MM.1S (cell line): ENCODE measurements around the gene BRD4.

ENCODE experiments used
- DNase-seq: peaks from one replicate; pipeline ENCODE4 v3.0.0-alpha.2; 2015
- H2AFZ ChIP-seq: fragments of 300-600 bp; sonication (generic); 2 replicates; pipeline ENCODE4 v1.6.0; 2016; ENCODE audit warnings: antibody characterized with exemption, low read length
- H3F3A ChIP-seq: fragments of 300-600 bp; sonication (generic); 2 replicates; pipeline ENCODE4 v1.6.1; 2016; ENCODE audit warnings: mild to moderate bottlenecking, antibody characterized with exemption, low read length, moderate library complexity, mixed read lengths; ENCODE audit not compliant: insufficient read depth
- H3K27ac ChIP-seq: fragments of 300-600 bp; sonication (generic); 2 replicates; pipeline ENCODE4 v1.5.1; 2016; ENCODE audit warnings: mild to moderate bottlenecking, low read length
- H3K27me3 ChIP-seq: fragments of 300-600 bp; sonication (generic); replicated peaks from 2 replicates; pipeline ENCODE4 v1.6.0; 2016; ENCODE audit warnings: low read length; ENCODE audit not compliant: insufficient read depth
- H3K36me3 ChIP-seq: fragments of 300-600 bp; sonication (generic); replicated peaks from 2 replicates; pipeline ENCODE4 v1.6.1; 2016; ENCODE audit warnings: mild to moderate bottlenecking, low read length, mixed read lengths; ENCODE audit not compliant: insufficient read depth
- H3K4me1 ChIP-seq: fragments of 300-600 bp; sonication (generic); 2 replicates; pipeline ENCODE4 v1.6.1; 2016; ENCODE audit warnings: low read length, mixed read lengths
- H3K4me2 ChIP-seq: fragments of 300-600 bp; sonication (generic); 2 replicates; pipeline ENCODE4 v1.6.0; 2016; ENCODE audit warnings: low read depth, low read length
- H3K4me3 ChIP-seq: fragments of 300-600 bp; sonication (generic); 2 replicates; pipeline ENCODE4 v1.5.1; 2016; ENCODE audit warnings: low read length, mixed read lengths
- H3K79me2 ChIP-seq: fragments of 300-600 bp; sonication (generic); 2 replicates; pipeline ENCODE4 v1.6.1; 2016; ENCODE audit warnings: mixed run types, low read length, mixed read lengths
- H3K9ac ChIP-seq: fragments of 300-600 bp; sonication (generic); 2 replicates; pipeline ENCODE4 v1.6.1; 2016; ENCODE audit warnings: low read length, mixed read lengths
- H3K9me2 ChIP-seq: fragments of 300-600 bp; sonication (generic); replicated peaks from 2 replicates; pipeline ENCODE4 v1.6.1; 2016; ENCODE audit warnings: mild to moderate bottlenecking, low read length, mixed read lengths; ENCODE audit not compliant: insufficient read depth
- H3K9me3 ChIP-seq: fragments of 300-600 bp; sonication (generic); replicated peaks from 2 replicates; pipeline ENCODE4 v1.6.1; 2016; ENCODE audit warnings: mild to moderate bottlenecking, low read length, mixed read lengths; ENCODE audit not compliant: insufficient read depth
- H4K20me1 ChIP-seq: fragments of 300-600 bp; sonication (generic); 2 replicates; pipeline ENCODE4 v1.6.1; 2016; ENCODE audit warnings: mild to moderate bottlenecking, low read length, moderate library complexity, mixed read lengths; ENCODE audit not compliant: insufficient read depth
- CTCF ChIP-seq: fragments of 300-600 bp; sonication (generic); IDR thresholded peaks from 2 replicates; pipeline ENCODE4 v1.5.1; 2016; ENCODE audit warnings: antibody characterized with exemption, low read length, mixed read lengths
- EZH2 ChIP-seq: fragments of 300-600 bp; sonication (generic); optimal IDR thresholded peaks from 2 replicates; pipeline ENCODE3; 2017; ENCODE audit warnings: low read depth, mild to moderate bottlenecking, antibody characterized with exemption, low read length, mixed read lengths
- EZH2phosphoT487 ChIP-seq: fragments of 300-600 bp; sonication (generic); IDR thresholded peaks from 2 replicates; pipeline ENCODE4 v1.6.1; 2018; ENCODE audit warnings: antibody characterized with exemption, low read length

Gene BRD4

GRCh38 chr19:15245370-15246197 is 86.8 kb downstream of the BRD4 start:
- no peak for DNase-seq
- peaks cover 6% of the 10 kb centered on the region; the same call in 1 of the 2 replicates for H3K36me3 ChIP-seq
- H3K4me3 ChIP-seq: no peak overlapping the region
- H3K4me2 ChIP-seq: no peak overlapping the region
- no peaks in the 10 kb centered on the region for H3K4me1 ChIP-seq
- no peak overlapping the region for H2AFZ ChIP-seq
- H3K27ac ChIP-seq: no peak overlapping the region
- peaks cover 11% of the 10 kb centered on the region for H3K79me2 ChIP-seq
- H3K9me2 ChIP-seq: no peaks in the 10 kb centered on the region
- H3K27me3 ChIP-seq: no peaks in the 10 kb centered on the region
- H3K9me3 ChIP-seq: no peaks in the 10 kb centered on the region
- H3K9ac ChIP-seq: no peak overlapping the region
- H3F3A ChIP-seq: no peaks in the 10 kb centered on the region
- H4K20me1 ChIP-seq: no peaks in the 10 kb centered on the region
- TF ChIP-seq EZH2 (no peak), EZH2phosphoT487 (no peak), CTCF (no peak)

DNA sequence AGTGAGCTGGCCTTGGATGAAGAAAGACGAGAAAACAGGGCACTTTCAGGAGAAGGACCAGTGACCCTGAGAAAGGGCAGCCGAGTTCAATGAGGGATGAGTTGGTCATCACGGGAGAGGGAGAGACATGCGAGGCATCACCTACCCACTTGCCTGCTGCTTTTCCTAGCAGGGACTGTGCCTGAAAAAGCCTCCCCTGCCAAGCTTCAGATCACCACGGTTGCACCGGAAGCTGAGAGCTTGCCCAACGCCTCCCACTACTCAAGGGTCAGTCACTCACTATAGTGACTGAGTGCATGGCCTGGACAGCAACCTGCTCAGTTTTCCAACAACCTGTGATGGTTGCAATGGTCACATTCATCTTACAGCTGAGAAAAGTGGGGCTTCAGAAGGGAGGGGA is 87.5 kb downstream of the BRD4 start:
- Histone ChIP-seq H2AFZ (no peak overlapping the region), H3K9me3 (no peaks in the 10 kb centered on the region), H3K27ac (no peak overlapping the region), H3K4me3 (no peak overlapping the region), H3K4me2 (no peak overlapping the region), H3K4me1 (no peaks in the 10 kb centered on the region), H3K9ac (no peak overlapping the region), H3K36me3 (peaks cover 6% of the 10 kb centered on the region; the same call in 1 of the 2 replicates), H3K79me2 (peaks cover 7% of the 10 kb centered on the region; the same call in 1 of the 2 replicates), H4K20me1 (no peaks in the 10 kb centered on the region), H3K9me2 (no peaks in the 10 kb centered on the region), H3F3A (no peaks in the 10 kb centered on the region), H3K27me3 (no peaks in the 10 kb centered on the region)
- DNase-seq: no peak
- TF ChIP-seq CTCF (no peak), EZH2phosphoT487 (no peak), EZH2 (no peak)

GRCh38 chr19:15244106-15244803 is 88.1 kb downstream of the BRD4 start:
- Histone ChIP-seq H3K4me1 (no peaks in the 10 kb centered on the region), H3K9me2 (no peaks in the 10 kb centered on the region), H3F3A (no peaks in the 10 kb centered on the region), H3K79me2 (peaks cover 7% of the 10 kb centered on the region; the same call in 1 of the 2 replicates), H3K9me3 (no peaks in the 10 kb centered on the region), H3K27me3 (no peaks in the 10 kb centered on the region), H3K27ac (no peak overlapping the region), H3K9ac (no peak overlapping the region), H2AFZ (no peak overlapping the region), H3K36me3 (peaks cover 6% of the 10 kb centered on the region; the same call in 1 of the 2 replicates), H3K4me3 (no peak overlapping the region), H4K20me1 (no peaks in the 10 kb centered on the region), H3K4me2 (no peak overlapping the region)
- no peak for DNase-seq
- no peak for TF ChIP-seq EZH2
- no peak for TF ChIP-seq CTCF
- no peak for TF ChIP-seq EZH2phosphoT487
